WTC11 (cell line): Measurements from ENCODE around the gene CD34. TPM values are rescaled to one million over a fixed set of nuclear protein-coding genes. Genes with fewer than 3 reads are reported as not detected.

ENCODE experiments used
- ATAC-seq: fragments of 200-7000 bp; cut with Tn5 transposase; 2 replicates; pipeline ENCODE4 v1.10.0; 2021; ENCODE audit warnings: mild to moderate bottlenecking, moderate library complexity
- CTCF ChIA-PET: fragments of 300-600 bp; sonication (Branson Sonifier 250); formaldehyde crosslinking; loops from one replicate; lab custom pipeline; 2021; ENCODE audit warnings: antibody characterized with exemption; lab: Charles Lee
- POLR2A ChIA-PET: fragments of 350-600 bp; sonication (Branson Sonifier 250); formaldehyde crosslinking; loops from one replicate; lab custom pipeline; 2021; ENCODE audit warnings: antibody characterized with exemption; lab: Charles Lee
- DNase-seq: peaks from one replicate; pipeline ENCODE4 v3.0.0; 2021; ENCODE audit warnings: low spot score
- H3K27ac Mint-ChIP-seq: 2 replicates; pipeline ENCODE4 v1.8.0; 2021; ENCODE audit warnings: mixed read lengths
- H3K27me3 Mint-ChIP-seq: 2 replicates; pipeline ENCODE4 v1.8.0; 2021; ENCODE audit warnings: low read depth, mild to moderate bottlenecking, moderate library complexity, mixed read lengths
- H3K36me3 Mint-ChIP-seq: 2 replicates; pipeline ENCODE4 v1.8.0; 2021; ENCODE audit warnings: mixed read lengths
- H3K4me1 Mint-ChIP-seq: 2 replicates; pipeline ENCODE4 v1.8.0; 2022; ENCODE audit warnings: mixed read lengths
- H3K4me3 Mint-ChIP-seq: 2 replicates; pipeline ENCODE4 v1.8.0; 2021; ENCODE audit warnings: mild to moderate bottlenecking, moderate library complexity, mixed read lengths
- H3K9me3 Mint-ChIP-seq: 2 replicates; pipeline ENCODE4 v1.8.0; 2021; ENCODE audit warnings: mixed read lengths
- AFF4 ChIP-seq: sonication (generic); formaldehyde crosslinking; IDR thresholded peaks from 2 replicates; pipeline ENCODE4 v1.8.1; 2023; ENCODE audit warnings: mild to moderate bottlenecking, missing genetic modification reagents, borderline replicate concordance
- ATF1 ChIP-seq: sonication (generic); formaldehyde crosslinking; IDR thresholded peaks from 2 replicates; pipeline ENCODE4 v1.8.1; 2023; ENCODE audit warnings: mild to moderate bottlenecking, moderate library complexity, missing genetic modification reagents
- E2F5 ChIP-seq: sonication (generic); formaldehyde crosslinking; IDR thresholded peaks from 2 replicates; pipeline ENCODE4 v1.8.1; 2022; ENCODE audit warnings: mild to moderate bottlenecking, moderate library complexity, missing genetic modification reagents
- ELF4 ChIP-seq: sonication (generic); formaldehyde crosslinking; IDR thresholded peaks from 2 replicates; pipeline ENCODE4 v1.8.1; 2022; ENCODE audit warnings: low read depth, mild to moderate bottlenecking, moderate library complexity, missing genetic modification reagents
- ETV6 ChIP-seq: sonication (generic); formaldehyde crosslinking; IDR thresholded peaks from 2 replicates; pipeline ENCODE4 v1.8.1; 2022; ENCODE audit warnings: mild to moderate bottlenecking, missing genetic modification reagents
- FOXJ3 ChIP-seq: sonication (generic); formaldehyde crosslinking; IDR thresholded peaks from 2 replicates; pipeline ENCODE4 v1.9.0; 2021; ENCODE audit warnings: missing genetic modification reagents, mild to moderate bottlenecking, borderline replicate concordance
- GTF2I ChIP-seq: fragments of 250-450 bp; sonication (Bioruptor Pico); conservative IDR thresholded peaks from 2 replicates; pipeline ENCODE4 v1.4.0; 2021; ENCODE audit warnings: mild to moderate bottlenecking
- JAZF1 ChIP-seq: fragments of 250-450 bp; sonication (Bioruptor Pico); IDR thresholded peaks from 2 replicates; pipeline ENCODE4 v1.9.0; 2021; ENCODE audit warnings: moderate library complexity, mild to moderate bottlenecking, inconsistent platforms
- KAT7 ChIP-seq: sonication (generic); formaldehyde crosslinking; IDR thresholded peaks from 2 replicates; pipeline ENCODE4 v1.8.1; 2023; ENCODE audit warnings: missing genetic modification reagents, mild to moderate bottlenecking, borderline replicate concordance
- MAX ChIP-seq: sonication (generic); formaldehyde crosslinking; IDR thresholded peaks from 2 replicates; pipeline ENCODE4 v1.8.0; 2022; ENCODE audit warnings: mild to moderate bottlenecking, missing genetic modification reagents
- NR1H2 ChIP-seq: sonication (generic); formaldehyde crosslinking; IDR thresholded peaks from 2 replicates; pipeline ENCODE4 v1.9.0; 2021; ENCODE audit warnings: mild to moderate bottlenecking, moderate library complexity, missing genetic modification reagents
- PRDM15 ChIP-seq: sonication (generic); formaldehyde crosslinking; IDR thresholded peaks from 2 replicates; pipeline ENCODE4 v1.8.0; 2022; ENCODE audit warnings: missing genetic modification reagents
- PREB ChIP-seq: sonication (generic); formaldehyde crosslinking; IDR thresholded peaks from 2 replicates; pipeline ENCODE4 v1.8.1; 2022; ENCODE audit warnings: mild to moderate bottlenecking, missing genetic modification reagents, moderate library complexity, borderline replicate concordance
- RORB ChIP-seq: fragments of 250-450 bp; sonication (Bioruptor Pico); IDR thresholded peaks from 2 replicates; pipeline ENCODE4 v1.9.0; 2021; ENCODE audit warnings: mild to moderate bottlenecking
- TCF7 ChIP-seq: sonication (generic); formaldehyde crosslinking; IDR thresholded peaks from 2 replicates; pipeline ENCODE4 v1.8.0; 2022; ENCODE audit warnings: mild to moderate bottlenecking, low read depth, missing genetic modification reagents, moderate library complexity
- TEAD4 ChIP-seq: sonication (generic); formaldehyde crosslinking; IDR thresholded peaks from 2 replicates; pipeline ENCODE4 v1.8.0; 2022; ENCODE audit warnings: mild to moderate bottlenecking, missing genetic modification reagents
- USF2 ChIP-seq: sonication (generic); formaldehyde crosslinking; IDR thresholded peaks from 2 replicates; pipeline ENCODE4 v1.8.1; 2023; ENCODE audit warnings: mild to moderate bottlenecking, missing genetic modification reagents, moderate library complexity
- ZNF281 ChIP-seq: sonication (generic); formaldehyde crosslinking; IDR thresholded peaks from 2 replicates; pipeline ENCODE4 v1.8.0; 2023; ENCODE audit warnings: mild to moderate bottlenecking, missing genetic modification reagents
- ZNF423 ChIP-seq: fragments of 250-450 bp; sonication (Bioruptor Pico); IDR thresholded peaks from 2 replicates; pipeline ENCODE4 v2.1.2; 2022; ENCODE audit warnings: mild to moderate bottlenecking, moderate library complexity
- total RNA-seq: library from RNA; stranded (reverse); gene quantifications from 3 replicates; pipeline ENCODE4 v1.2.3, GENCODE V29; 2021

The CD34 gene
- total RNA-seq, 1 experiment from 2014 or later = 0.35 TPM

GRCh38 chr1:207890136-207890738 is 20.7 kb downstream of the CD34 start:
- ATAC-seq = no peak; the same call in 1 of the 2 replicates
- Mint-ChIP-seq H3K27ac (no peak overlapping the region), H3K4me1 (peaks cover 6% of the 10 kb centered on the region; the same call in 1 of the 2 replicates), H3K27me3 (peaks cover 8% of the 10 kb centered on the region), H3K4me3 (no peak overlapping the region)
- ChIA-PET CTCF (interaction anchor here (0.6 to 1.2 kb wide), 3 partner anchors 73 to 131 kb away, joined by 3 to 10 read pairs (median 3); no protein-coding TSS in a partner anchor), POLR2A (no interaction called here)
- TF ChIP-seq GTF2I (CRISPR knock-in tag) = no peak
- no peak for TF ChIP-seq ETV6 (CRISPR knock-in tag)
- TF ChIP-seq ZNF423 = no peak
- TF ChIP-seq AFF4 (CRISPR knock-in tag) = no peak
- no peak for TF ChIP-seq PRDM15 (CRISPR knock-in tag)
- no peak for TF ChIP-seq ZNF281 (CRISPR knock-in tag)
- TF ChIP-seq PREB (CRISPR knock-in tag) = no peak
- no peak for TF ChIP-seq NR1H2 (CRISPR knock-in tag)
- no peak for TF ChIP-seq JAZF1 (CRISPR knock-in tag)
- no peak for TF ChIP-seq TEAD4 (CRISPR knock-in tag)
- TF ChIP-seq TCF7 (CRISPR knock-in tag) = no peak
- no peak for TF ChIP-seq ATF1 (CRISPR knock-in tag)
- no peak for TF ChIP-seq E2F5
- TF ChIP-seq RORB (CRISPR knock-in tag) = no peak
- TF ChIP-seq USF2 (CRISPR knock-in tag) = no peak
- TF ChIP-seq MAX (CRISPR knock-in tag) = no peak
- no peak for TF ChIP-seq FOXJ3 (CRISPR knock-in tag)
- no peak for TF ChIP-seq KAT7 (CRISPR knock-in tag)
- no peak for TF ChIP-seq ELF4
- TF ChIP-seq, all 79 proteins: peak for 0
- Mint-ChIP-seq H3K9me3 (no peaks in the 10 kb centered on the region), H3K36me3 (no peaks in the 10 kb centered on the region)
- no peak for DNase-seq
